Measurements from ENCODE around the gene KRTAP7-1. TPM values are rescaled to one million over a fixed set of nuclear protein-coding genes. Genes with fewer than 3 reads are reported as not detected.

KRTAP7-1 gene
- total and polyA plus RNA-seq, 10 of the 15 experiments (the other 5 are each of a cell fraction or from before 2014, with no cell fraction given): not detected

DNA sequence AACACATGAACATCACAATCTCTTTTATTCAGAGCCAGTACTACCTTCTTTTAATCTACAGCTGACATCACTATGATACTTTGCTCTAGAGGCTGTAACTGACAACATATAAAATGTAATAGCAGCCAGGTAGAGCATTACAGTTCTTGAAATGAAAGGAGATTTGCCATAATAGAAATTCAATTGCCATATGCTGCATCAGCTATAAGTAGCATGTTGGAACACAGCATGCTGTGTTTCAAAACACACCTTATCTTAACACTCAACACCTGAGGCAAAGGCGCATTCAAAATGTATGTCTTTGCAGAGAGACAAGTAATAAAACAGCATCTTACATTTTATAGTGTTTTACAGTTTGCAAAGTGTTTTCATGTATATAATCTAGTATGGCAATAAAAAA, 50.3 kb downstream of the KRTAP7-1 start:
- BruUV-seq (replicated peaks): no TSS peak
- Histone ChIP-seq H3K27me3 (replicated peaks in 1 of 2; ENCODE audit: control insufficient read depth in 2 of 2, insufficient read depth in 2 of 2, low read length in 1 of 2) (no peaks in the 10 kb centered on the region), H3K36me3 (ENCODE audit: control insufficient read depth in 2 of 2, insufficient read depth in 2 of 2, low read length in 1 of 2) (no peaks in the 10 kb centered on the region), H4K20me1 (ENCODE audit: control insufficient read depth, insufficient read depth) (no peaks in the 10 kb centered on the region), H2AFZ (ENCODE audit: control insufficient read depth, low read depth, low read length) (no peak overlapping the region), H3K9ac (ENCODE audit: control insufficient read depth, insufficient read depth, low read length) (no peak overlapping the region), H3K79me2 (ENCODE audit: control insufficient read depth, insufficient read depth, low read length) (no peaks in the 10 kb centered on the region), H3K4me3 (no peak overlapping the region), H3K27ac (ENCODE audit: control insufficient read depth, insufficient read depth) (no peak overlapping the region), H3K9me3 (replicated peaks; ENCODE audit: control insufficient read depth, insufficient read depth, low read length) (no peaks in the 10 kb centered on the region), H3K4me2 (ENCODE audit: control insufficient read depth, insufficient read depth) (no peak overlapping the region), H3K4me1 (ENCODE audit: control insufficient read depth, insufficient read depth, low read length) (no peaks in the 10 kb centered on the region)
- FAIRE-seq: no peak
- no peak for TF ChIP-seq TCF12 (IDR thresholded peaks at IDR 0.05; ENCODE audit: low read depth, low read length)
- in situ Hi-C loops (cut with MboI) (no loop called here), intact Hi-C loops (cut with micrococcal nuclease; ENCODE audit: unreplicated experiment) (no loop called here)
- no peak for DNase-seq (ENCODE audit: low read depth, low spot score)
- CTCF ChIA-PET: no interaction called here
- POLR2A ChIA-PET: no interaction called here
- RAD21 ChIA-PET (ENCODE audit: unreplicated experiment): no interaction called here
- SMC1A ChIA-PET (ENCODE audit: uncharacterized antibody, unreplicated experiment): no interaction called here
- 0% methylated on average over 1 of the region's 1 CpG for WGBS (ENCODE audit: insufficient coverage, insufficient replicate concordance, low lambda C conversion rate, missing lambda C conversion rate)
- ATAC-seq: no peak

Small RNA genes within 50 kb of the gene (small RNA-seq; reads per million reads assigned to genes)
- not detected for gene KRTAP8-2P
- gene KRTAP8-3P: not detected

Other genes with a start within 250 kb of the KRTAP7-1 start
Only the 7 nearest of the 15 such genes appear.
- gene KRTAP20-2, start 194.6 kb downstream of the KRTAP7-1 start, total RNA-seq (2014; rRNA removed): not detected in 2 replicates
- gene KRTAP20-2, start 194.6 kb downstream of the KRTAP7-1 start, total RNA-seq (2014; rRNA removed; fragmentation: Illumina TruSeq; extraction: Trizol): not detected in 2 replicates
- gene KRTAP20-2, start 194.6 kb downstream of the KRTAP7-1 start, total RNA-seq (2021): not detected in 2 replicates
- gene KRTAP20-2, start 194.6 kb downstream of the KRTAP7-1 start, polyA plus RNA-seq (2011; rRNA removed): not detected in 2 replicates
- not detected in 2 replicates for gene KRTAP20-2, start 194.6 kb downstream of the KRTAP7-1 start, polyA plus RNA-seq (2014; fragmentation: Illumina TruSeq; extraction: Trizol)
- gene KRTAP20-2, start 194.6 kb downstream of the KRTAP7-1 start, polyA plus RNA-seq (2014; fragmentation: Nextera tagmentation; extraction: Ambion mirVana): not detected
- not detected in 2 replicates for gene KRTAP20-2, start 194.6 kb downstream of the KRTAP7-1 start, polyA plus RNA-seq (2014; rRNA removed)
- gene KRTAP20-2, start 194.6 kb downstream of the KRTAP7-1 start, polyA plus RNA-seq (2016; fragmentation: Nextera tagmentation; extraction: Ambion mirVana): not detected
- not detected in 2 replicates for gene KRTAP20-3, start 186.9 kb downstream of the KRTAP7-1 start, total RNA-seq (2014; rRNA removed)
- gene KRTAP20-3, start 186.9 kb downstream of the KRTAP7-1 start, total RNA-seq (2014; rRNA removed; fragmentation: Illumina TruSeq; extraction: Trizol): not detected in 2 replicates
- not detected in 2 replicates for gene KRTAP20-3, start 186.9 kb downstream of the KRTAP7-1 start, total RNA-seq (2021)
- not detected in 2 replicates for gene KRTAP20-3, start 186.9 kb downstream of the KRTAP7-1 start, polyA plus RNA-seq (2011; rRNA removed)
- not detected in 2 replicates for gene KRTAP20-3, start 186.9 kb downstream of the KRTAP7-1 start, polyA plus RNA-seq (2014; fragmentation: Illumina TruSeq; extraction: Trizol)
- not detected for gene KRTAP20-3, start 186.9 kb downstream of the KRTAP7-1 start, polyA plus RNA-seq (2014; fragmentation: Nextera tagmentation; extraction: Ambion mirVana)
- not detected in 2 replicates for gene KRTAP20-3, start 186.9 kb downstream of the KRTAP7-1 start, polyA plus RNA-seq (2014; rRNA removed)
- gene KRTAP20-3, start 186.9 kb downstream of the KRTAP7-1 start, polyA plus RNA-seq (2016; fragmentation: Nextera tagmentation; extraction: Ambion mirVana): not detected
- gene KRTAP21-3, start 111.0 kb downstream of the KRTAP7-1 start, total RNA-seq (2014; rRNA removed): not detected in 2 replicates
- not detected in 2 replicates for gene KRTAP21-3, start 111.0 kb downstream of the KRTAP7-1 start, total RNA-seq (2014; rRNA removed; fragmentation: Illumina TruSeq; extraction: Trizol)
- gene KRTAP21-3, start 111.0 kb downstream of the KRTAP7-1 start, total RNA-seq (2021): not detected in 2 replicates
- gene KRTAP21-3, start 111.0 kb downstream of the KRTAP7-1 start, polyA plus RNA-seq (2011; rRNA removed): not detected in 2 replicates
- gene KRTAP21-3, start 111.0 kb downstream of the KRTAP7-1 start, polyA plus RNA-seq (2014; fragmentation: Illumina TruSeq; extraction: Trizol): not detected in 2 replicates
- gene KRTAP21-3, start 111.0 kb downstream of the KRTAP7-1 start, polyA plus RNA-seq (2014; fragmentation: Nextera tagmentation; extraction: Ambion mirVana): not detected
- not detected in 2 replicates for gene KRTAP21-3, start 111.0 kb downstream of the KRTAP7-1 start, polyA plus RNA-seq (2014; rRNA removed)
- not detected for gene KRTAP21-3, start 111.0 kb downstream of the KRTAP7-1 start, polyA plus RNA-seq (2016; fragmentation: Nextera tagmentation; extraction: Ambion mirVana)
- gene KRTAP21-2, start 82.5 kb downstream of the KRTAP7-1 start, total RNA-seq (2014; rRNA removed): not detected in 2 replicates
- not detected in 2 replicates for gene KRTAP21-2, start 82.5 kb downstream of the KRTAP7-1 start, total RNA-seq (2014; rRNA removed; fragmentation: Illumina TruSeq; extraction: Trizol)
- gene KRTAP21-2, start 82.5 kb downstream of the KRTAP7-1 start, total RNA-seq (2021): not detected in 2 replicates
- not detected in 2 replicates for gene KRTAP21-2, start 82.5 kb downstream of the KRTAP7-1 start, polyA plus RNA-seq (2011; rRNA removed)
- gene KRTAP21-2, start 82.5 kb downstream of the KRTAP7-1 start, polyA plus RNA-seq (2014; fragmentation: Illumina TruSeq; extraction: Trizol): not detected in 2 replicates
- not detected for gene KRTAP21-2, start 82.5 kb downstream of the KRTAP7-1 start, polyA plus RNA-seq (2014; fragmentation: Nextera tagmentation; extraction: Ambion mirVana)
- not detected in 2 replicates for gene KRTAP21-2, start 82.5 kb downstream of the KRTAP7-1 start, polyA plus RNA-seq (2014; rRNA removed)
- not detected for gene KRTAP21-2, start 82.5 kb downstream of the KRTAP7-1 start, polyA plus RNA-seq (2016; fragmentation: Nextera tagmentation; extraction: Ambion mirVana)
- not detected in 2 replicates for gene KRTAP21-1, start 74.3 kb downstream of the KRTAP7-1 start, total RNA-seq (2014; rRNA removed)
- gene KRTAP21-1, start 74.3 kb downstream of the KRTAP7-1 start, total RNA-seq (2014; rRNA removed; fragmentation: Illumina TruSeq; extraction: Trizol): not detected in 2 replicates
- not detected in 2 replicates for gene KRTAP21-1, start 74.3 kb downstream of the KRTAP7-1 start, total RNA-seq (2021)
- gene KRTAP21-1, start 74.3 kb downstream of the KRTAP7-1 start, polyA plus RNA-seq (2011; rRNA removed): not detected in 2 replicates
- not detected in 2 replicates for gene KRTAP21-1, start 74.3 kb downstream of the KRTAP7-1 start, polyA plus RNA-seq (2014; fragmentation: Illumina TruSeq; extraction: Trizol)
- gene KRTAP21-1, start 74.3 kb downstream of the KRTAP7-1 start, polyA plus RNA-seq (2014; fragmentation: Nextera tagmentation; extraction: Ambion mirVana): not detected
- gene KRTAP21-1, start 74.3 kb downstream of the KRTAP7-1 start, polyA plus RNA-seq (2014; rRNA removed): not detected in 2 replicates
- gene KRTAP21-1, start 74.3 kb downstream of the KRTAP7-1 start, polyA plus RNA-seq (2016; fragmentation: Nextera tagmentation; extraction: Ambion mirVana): not detected
- gene KRTAP8-1, start 16.5 kb downstream of the KRTAP7-1 start, total RNA-seq (2014; rRNA removed): not detected in 2 replicates
- not detected in 2 replicates for gene KRTAP8-1, start 16.5 kb downstream of the KRTAP7-1 start, total RNA-seq (2014; rRNA removed; fragmentation: Illumina TruSeq; extraction: Trizol)
- not detected in 2 replicates for gene KRTAP8-1, start 16.5 kb downstream of the KRTAP7-1 start, total RNA-seq (2021)
- gene KRTAP8-1, start 16.5 kb downstream of the KRTAP7-1 start, polyA plus RNA-seq (2011; rRNA removed): not detected in 2 replicates
- not detected in 2 replicates for gene KRTAP8-1, start 16.5 kb downstream of the KRTAP7-1 start, polyA plus RNA-seq (2014; fragmentation: Illumina TruSeq; extraction: Trizol)
- not detected for gene KRTAP8-1, start 16.5 kb downstream of the KRTAP7-1 start, polyA plus RNA-seq (2014; fragmentation: Nextera tagmentation; extraction: Ambion mirVana)
- not detected in 2 replicates for gene KRTAP8-1, start 16.5 kb downstream of the KRTAP7-1 start, polyA plus RNA-seq (2014; rRNA removed)
- gene KRTAP8-1, start 16.5 kb downstream of the KRTAP7-1 start, polyA plus RNA-seq (2016; fragmentation: Nextera tagmentation; extraction: Ambion mirVana): not detected
- not detected in 2 replicates for gene KRTAP11-1, start 51.8 kb upstream of the KRTAP7-1 start, total RNA-seq (2014; rRNA removed)
- not detected in 2 replicates for gene KRTAP11-1, start 51.8 kb upstream of the KRTAP7-1 start, total RNA-seq (2014; rRNA removed; fragmentation: Illumina TruSeq; extraction: Trizol)
- gene KRTAP11-1, start 51.8 kb upstream of the KRTAP7-1 start, total RNA-seq (2021): not detected in 2 replicates
- gene KRTAP11-1, start 51.8 kb upstream of the KRTAP7-1 start, polyA plus RNA-seq (2011; rRNA removed): not detected in 2 replicates
- gene KRTAP11-1, start 51.8 kb upstream of the KRTAP7-1 start, polyA plus RNA-seq (2014; fragmentation: Illumina TruSeq; extraction: Trizol): not detected in 2 replicates
- not detected for gene KRTAP11-1, start 51.8 kb upstream of the KRTAP7-1 start, polyA plus RNA-seq (2014; fragmentation: Nextera tagmentation; extraction: Ambion mirVana)
- gene KRTAP11-1, start 51.8 kb upstream of the KRTAP7-1 start, polyA plus RNA-seq (2014; rRNA removed): not detected in 2 replicates
- not detected for gene KRTAP11-1, start 51.8 kb upstream of the KRTAP7-1 start, polyA plus RNA-seq (2016; fragmentation: Nextera tagmentation; extraction: Ambion mirVana)

All from GM12878 (cell line).